CD4-positive, alpha-beta T cell (primary cell): Measurements from ENCODE around the gene C3orf70. TPM values are rescaled to one million over a fixed set of nuclear protein-coding genes. Genes with fewer than 3 reads are reported as not detected.

Experiments
- ATAC-seq: fragments of 200-7000 bp; cut with Tn5 transposase; one replicate; pipeline ENCODE4 v1.10.0; 2022; ENCODE audit warnings: mild to moderate bottlenecking; ENCODE audit not compliant: poor library complexity
- CTCF ChIA-PET: fragments of 350-600 bp; sonication (Branson Sonifier 250); formaldehyde crosslinking; loops from one replicate; lab custom pipeline; 2021; ENCODE audit warnings: antibody characterized with exemption, inconsistent platforms; lab: Charles Lee
- POLR2A ChIA-PET: fragments of 350-600 bp; sonication (Branson Sonifier 250); formaldehyde crosslinking; loops from one replicate; lab custom pipeline; 2021; ENCODE audit warnings: antibody characterized with exemption, inconsistent platforms; lab: Charles Lee
- DNase-seq, 14 experiments: peaks; one replicate each; pipeline ENCODE4 v3.0.0-alpha.2; 2013 to 2020; ENCODE audit warnings: mixed read lengths in 2 of 14
- H3K27ac ChIP-seq, 2 donors: one replicate each; pipeline versions ENCODE4 v1.5.1 to v1.7.0; 2013; ENCODE audit warnings: low read length in 2 of 2, low read depth in 1 of 2, mild to moderate bottlenecking in 1 of 2
- H3K27me3 ChIP-seq, 2 experiments: 1 replicate in 1 of 2; 2 replicates in 1 of 2; pipeline versions ENCODE4 v1.6.1 to v1.7.0; 2013; ENCODE audit warnings: low read length in 2 of 2, control low read depth in 1 of 2, mild to moderate bottlenecking in 1 of 2, moderate library complexity in 1 of 2; ENCODE audit not compliant: insufficient read depth in 2 of 2, control insufficient read depth in 1 of 2
- H3K36me3 ChIP-seq: one replicate; pipeline ENCODE4 v1.6.1; 2013; ENCODE audit warnings: low read length, control low read depth; ENCODE audit not compliant: insufficient read depth
- H3K4me1 ChIP-seq: one replicate; pipeline ENCODE4 v1.6.1; 2013; ENCODE audit warnings: low read length, control low read depth; ENCODE audit not compliant: insufficient read depth
- H3K4me3 ChIP-seq: one replicate; pipeline ENCODE4 v1.5.1; 2013; ENCODE audit warnings: mild to moderate bottlenecking, low read length, moderate library complexity
- H3K9me3 ChIP-seq, 2 experiments: 1 replicate in 1 of 2; 2 replicates in 1 of 2; pipeline versions ENCODE4 v1.6.1 to v1.7.0; 2013; ENCODE audit warnings: low read length in 2 of 2, mild to moderate bottlenecking in 2 of 2, control low read depth in 1 of 2, moderate library complexity in 1 of 2; ENCODE audit not compliant: control insufficient read depth in 1 of 2, insufficient read depth in 1 of 2
- H3K27ac Mint-ChIP-seq: one replicate; pipeline ENCODE4 v1.8.0; 2020; ENCODE audit warnings: mixed read lengths
- H3K27me3 Mint-ChIP-seq: one replicate; pipeline ENCODE4 v1.8.0; 2021; ENCODE audit warnings: mixed read lengths
- H3K36me3 Mint-ChIP-seq: one replicate; pipeline ENCODE4 v1.8.0; 2021; ENCODE audit warnings: low read depth, mixed read lengths
- H3K4me1 Mint-ChIP-seq: one replicate; pipeline ENCODE4 v1.8.0; 2021; ENCODE audit warnings: low read depth, mixed read lengths
- H3K4me3 Mint-ChIP-seq: one replicate; pipeline ENCODE4 v1.8.0; 2020; ENCODE audit warnings: mild to moderate bottlenecking, mixed read lengths
- H3K9me3 Mint-ChIP-seq: one replicate; pipeline ENCODE4 v1.8.0; 2020; ENCODE audit warnings: mixed read lengths
- CTCF ChIP-seq: fragments of 200-600 bp; IDR thresholded peaks from one replicate; pipeline ENCODE4 v1.8.0; 2022; ENCODE audit warnings: antibody characterized with exemption, mild to moderate bottlenecking
- intact Hi-C, 2 experiments: fragments of 100-400 bp; cut with DNase I in 1 of 2; cut with micrococcal nuclease in 1 of 2; formaldehyde crosslinking; loops; one replicate each; pipeline versions ENCODE4 v1.15.1 to v1.9.0; 2023 to 2025; cut with DNase I, micrococcal nuclease
- polyA plus RNA-seq, 2 donors: library from polyadenylated mRNA; unstranded; fragments of 120-200 nt; gene quantifications; one replicate each; pipeline ENCODE4 v1.2.1, GENCODE V29; 2013
- total RNA-seq, 174 experiments: library from RNA in 2 of 174; stranded (reverse) in 2 of 174; gene quantifications; one replicate each; pipeline ENCODE4 v1.2.3 and lab custom pipeline; 2021 to 2026

The C3orf70 gene, protein sequence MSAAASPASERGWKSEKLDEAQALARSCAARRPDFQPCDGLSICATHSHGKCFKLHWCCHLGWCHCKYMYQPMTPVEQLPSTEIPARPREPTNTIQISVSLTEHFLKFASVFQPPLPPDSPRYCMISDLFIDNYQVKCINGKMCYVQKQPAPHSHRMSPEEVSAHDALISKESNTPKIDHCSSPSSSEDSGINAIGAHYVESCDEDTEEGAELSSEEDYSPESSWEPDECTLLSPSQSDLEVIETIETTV
- not detected for total RNA-seq
- not detected for polyA plus RNA-seq (2013, experiment 1 of 2)
- 0.11 TPM for polyA plus RNA-seq (2013, experiment 2 of 2)
- 0 to 0.25 (median 0) reads per million in 172 experiments for total RNA-seq (lab: John Stamatoyannopoulos, UW)

DNA sequence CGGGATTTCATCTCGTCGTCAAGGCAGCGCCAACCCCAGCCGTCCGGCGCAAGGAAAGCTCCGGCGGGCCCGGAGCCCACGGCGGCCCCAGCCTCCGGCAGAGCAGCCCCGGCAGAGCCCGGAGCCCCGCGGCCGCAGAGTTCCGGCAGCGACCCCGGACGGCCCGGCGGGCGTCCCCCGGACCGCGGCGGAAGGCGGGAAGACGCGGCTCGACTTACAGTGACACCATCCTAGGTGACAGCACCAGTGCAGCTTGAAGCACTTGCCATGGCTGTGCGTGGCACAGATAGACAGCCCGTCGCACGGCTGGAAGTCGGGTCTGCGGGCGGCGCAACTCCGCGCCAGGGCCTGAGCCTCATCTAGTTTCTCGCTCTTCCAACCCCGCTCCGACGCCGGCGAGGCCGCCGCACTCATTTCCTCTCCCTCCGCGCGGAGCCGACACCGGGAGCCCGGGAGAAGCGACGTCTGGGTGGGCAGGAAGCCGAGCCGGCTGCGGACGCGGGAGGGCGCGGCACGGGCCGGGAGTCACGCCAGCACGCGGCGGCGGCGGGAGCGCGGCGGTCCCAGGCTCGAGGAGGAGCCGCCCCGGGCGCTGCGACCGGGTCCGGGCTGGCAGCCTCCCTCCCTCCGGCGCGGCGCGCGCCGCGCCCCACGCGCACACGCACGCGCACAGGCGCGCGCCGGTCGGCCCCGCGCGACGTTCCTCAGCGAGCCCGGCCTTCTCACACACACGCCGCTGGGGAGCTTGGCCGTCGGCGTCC, at the start of gene C3orf70:
TSS of gene C3orf70 (minus strand) at position 651 of the 761 bp plus-strand sequence. CDS start at position 414, 237 bp downstream.
- peaks cover 9% of the 10 kb centered on the region for H3K4me1 ChIP-seq
- H3K27ac Mint-ChIP-seq: no peak within 1 kb of the TSS

DNA sequence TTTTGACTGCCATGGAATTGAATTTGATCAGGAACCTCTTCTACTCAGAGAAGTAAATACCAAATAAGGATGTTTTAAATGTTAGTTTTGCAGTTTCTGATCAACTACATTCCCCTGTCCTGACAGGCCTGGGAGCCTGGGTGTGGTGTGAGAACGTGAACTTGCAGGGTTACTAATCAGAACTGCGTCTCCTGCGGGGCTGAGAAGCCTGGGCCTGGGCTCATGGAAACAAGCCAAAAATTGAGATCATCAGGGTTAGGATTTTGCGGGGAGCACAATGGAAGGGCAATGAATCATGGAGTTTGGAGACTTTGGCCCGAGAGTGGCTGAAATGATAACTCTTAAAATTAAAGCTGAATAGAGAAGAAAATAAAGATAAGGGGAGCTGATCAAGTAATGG, 47.8 kb upstream of the C3orf70 start:
- no peak for DNase-seq
- Mint-ChIP-seq H3K4me1 (no peaks in the 10 kb centered on the region), H3K9me3 (no peaks in the 10 kb centered on the region), H3K36me3 (no peaks in the 10 kb centered on the region), H3K4me3 (no peak overlapping the region), H3K27ac (no peak overlapping the region), H3K27me3 (no peaks in the 10 kb centered on the region)
- Histone ChIP-seq H3K4me1 (no peaks in the 10 kb centered on the region), H3K27ac (no peak overlapping the region), H3K36me3 (no peaks in the 10 kb centered on the region), H3K9me3 (no peaks in the 10 kb centered on the region), H3K4me3 (no peak overlapping the region), H3K27me3 (no peaks in the 10 kb centered on the region)
- ChIA-PET CTCF (no interaction called here), POLR2A (no interaction called here)
- no peak for TF ChIP-seq CTCF
- no peak for ATAC-seq
- intact Hi-C loops: no loop called here

More for the DNA sequence above, at the start of gene C3orf70:
- Mint-ChIP-seq H3K36me3 (no peaks in the 10 kb centered on the region), H3K4me3 (peak within 1 kb of the TSS; percentile 81), H3K4me1 (no peaks in the 10 kb centered on the region), H3K9me3 (no peaks in the 10 kb centered on the region), H3K27me3 (peaks cover 36% of the 10 kb centered on the region)
- ChIA-PET POLR2A (no interaction called here), CTCF (no interaction called here)
- DNase-seq: peak in 3 of 14 experiments; percentile 10 to 28 (median 22)
- H3K4me3 ChIP-seq: peak within 1 kb of the TSS; percentile 42
- H3K36me3 ChIP-seq: no peaks in the 10 kb centered on the region
- peak; percentile 17 for ATAC-seq
- intact Hi-C loops: no loop called here
- no peak within 1 kb of the TSS for H3K27ac ChIP-seq
- peaks cover 21 to 60% of the 10 kb centered on the region in 2 experiments for H3K27me3 ChIP-seq
- TF ChIP-seq CTCF: no peak
- H3K9me3 ChIP-seq: no peaks in the 10 kb centered on the region

DNA sequence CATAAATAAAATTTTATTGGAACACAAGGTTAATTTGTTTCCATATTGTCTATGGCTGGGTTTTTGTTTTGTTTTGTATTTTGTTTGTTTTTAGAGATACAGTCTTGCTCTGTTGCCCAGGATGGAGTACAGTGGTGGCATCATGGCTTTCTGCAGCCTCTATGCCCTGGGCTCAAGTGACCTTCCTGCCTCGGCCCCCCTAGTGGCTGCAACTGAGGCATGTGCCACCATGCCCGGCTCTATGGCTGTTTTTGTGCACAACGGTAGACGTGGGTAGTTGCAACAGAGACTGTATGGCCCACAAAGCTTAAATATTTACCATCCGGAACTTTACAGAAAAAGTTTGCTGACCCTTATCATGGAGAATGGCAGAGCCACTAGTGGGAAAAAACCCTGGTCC, 46.8 kb upstream of the C3orf70 start:
- no peak for TF ChIP-seq CTCF
- Mint-ChIP-seq H3K4me3 (no peak overlapping the region), H3K27ac (no peak overlapping the region), H3K27me3 (no peaks in the 10 kb centered on the region), H3K4me1 (no peaks in the 10 kb centered on the region), H3K9me3 (peaks cover 3% of the 10 kb centered on the region), H3K36me3 (no peaks in the 10 kb centered on the region)
- ChIA-PET POLR2A (no interaction called here), CTCF (no interaction called here)
- Histone ChIP-seq H3K27ac (no peak overlapping the region), H3K36me3 (no peaks in the 10 kb centered on the region), H3K4me1 (no peaks in the 10 kb centered on the region), H3K9me3 (no peaks in the 10 kb centered on the region), H3K4me3 (no peak overlapping the region), H3K27me3 (no peaks in the 10 kb centered on the region)
- intact Hi-C loops: no loop called here
- DNase-seq (no peak), ATAC-seq (no peak)
